ENCODE measurements around the gene PIR.

The PIR gene

DNA sequence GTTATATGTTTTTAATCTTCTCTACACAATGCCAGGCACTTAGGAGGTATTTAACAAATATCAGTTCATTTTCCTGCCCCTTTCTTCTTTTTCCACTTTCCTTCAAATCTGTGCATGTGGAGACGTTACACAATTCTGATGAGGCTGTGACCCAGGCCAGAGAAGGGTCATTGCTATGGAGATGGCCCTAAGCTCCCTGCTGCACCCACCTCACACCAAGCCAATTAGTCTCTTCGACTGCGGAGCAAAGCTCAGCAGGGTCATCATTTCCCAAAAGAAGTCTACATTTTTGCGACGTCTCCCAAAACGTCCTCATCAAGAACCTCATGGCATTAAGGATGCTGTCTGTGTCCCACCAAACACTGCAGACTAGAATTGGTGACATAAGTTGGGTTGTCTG is 80.0 kb downstream of the PIR start:
- DNase-seq, result no peak

DNA sequence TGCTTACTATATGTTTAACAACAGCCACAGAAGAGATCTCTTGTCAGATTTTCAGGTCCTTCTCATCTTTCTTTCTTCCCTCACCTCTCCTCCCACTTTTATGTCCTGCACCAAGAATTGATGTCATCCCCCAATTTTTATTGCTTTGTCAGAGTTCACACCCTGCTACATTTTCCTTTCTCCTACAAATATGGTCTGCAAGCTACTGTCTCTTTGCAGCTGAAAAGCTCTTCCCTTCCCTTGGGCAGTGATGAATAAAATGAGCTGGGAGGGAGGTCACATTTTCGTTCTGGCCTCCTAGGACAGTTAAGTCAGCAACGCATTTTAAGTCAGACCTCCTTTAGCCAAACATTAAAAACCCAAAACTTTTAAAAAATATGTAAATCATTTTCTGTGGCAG is 82.2 kb downstream of the PIR start:
- DNase-seq, result no peak

DNA sequence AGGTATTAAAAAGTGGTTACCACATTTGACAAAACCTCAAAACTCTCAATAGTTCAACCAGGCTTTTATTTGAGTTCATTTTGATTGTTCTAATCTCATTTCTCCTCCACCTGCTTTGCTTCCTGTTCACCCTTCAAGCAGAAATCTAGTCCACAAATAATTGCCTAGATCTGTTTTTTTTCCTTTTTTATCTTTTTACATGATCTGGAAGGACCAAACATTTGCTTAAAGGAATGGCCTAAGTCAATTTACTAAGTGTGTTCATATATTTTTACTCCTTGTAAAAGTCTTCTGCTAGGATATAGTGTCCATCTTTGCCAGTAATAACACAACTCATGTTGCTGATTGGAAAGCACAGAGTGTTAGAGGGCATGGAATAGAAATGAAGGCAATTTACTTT is 82.7 kb downstream of the PIR start:
- no peak for DNase-seq

DNA sequence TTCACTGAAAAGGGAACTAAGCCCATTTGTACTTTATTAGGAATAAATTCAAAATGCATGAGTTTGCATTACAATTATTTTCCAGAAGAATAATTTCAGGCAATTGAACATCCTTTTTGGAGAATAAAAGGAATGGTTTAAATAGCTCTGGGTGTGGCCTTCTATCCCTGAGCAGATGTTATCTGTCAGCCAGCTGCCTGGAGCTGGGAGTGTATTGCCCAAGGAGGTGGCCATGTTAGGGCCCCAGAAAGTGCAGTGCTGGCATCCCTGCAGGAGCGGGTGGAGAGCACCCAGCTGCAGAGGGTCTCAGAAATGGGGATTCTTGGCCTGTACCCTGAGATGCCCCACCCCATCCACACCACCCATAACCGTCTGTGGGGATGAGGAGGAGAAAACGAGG is 87.3 kb downstream of the PIR start:
- DNase-seq, result no peak

DNA sequence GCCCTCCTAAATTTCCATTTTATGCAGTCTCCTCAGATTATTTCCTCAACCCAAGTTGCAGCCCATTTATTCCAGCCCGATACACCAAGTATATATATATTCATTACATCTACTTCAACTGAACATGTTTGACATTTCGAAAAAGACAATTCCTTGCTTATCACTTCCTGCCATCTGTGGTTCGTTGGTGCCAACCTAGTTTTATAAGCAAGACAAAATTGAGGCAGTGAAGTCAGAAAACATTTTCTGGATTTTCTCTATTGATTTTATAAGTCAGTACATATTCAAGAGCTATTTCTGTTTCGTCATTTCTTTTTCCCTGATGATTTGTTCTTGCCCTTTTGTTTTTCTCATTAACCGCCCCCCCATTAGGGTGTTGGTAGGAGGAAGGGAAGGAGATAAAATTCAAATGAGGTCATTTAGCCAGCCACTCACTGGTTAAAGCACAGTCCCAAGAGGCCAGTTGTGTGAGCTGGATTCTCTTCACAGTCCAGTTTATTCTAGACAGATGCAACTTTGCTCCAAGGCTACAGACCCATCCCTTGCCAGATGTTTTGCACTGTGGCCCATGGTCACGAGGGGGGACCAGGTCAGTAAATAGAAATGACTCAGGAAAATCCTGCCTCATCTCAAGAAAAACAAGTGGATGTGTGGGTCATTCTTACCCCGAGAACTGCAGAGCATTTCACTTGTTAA is 88.6 kb downstream of the PIR start:
- no peak for DNase-seq

DNA sequence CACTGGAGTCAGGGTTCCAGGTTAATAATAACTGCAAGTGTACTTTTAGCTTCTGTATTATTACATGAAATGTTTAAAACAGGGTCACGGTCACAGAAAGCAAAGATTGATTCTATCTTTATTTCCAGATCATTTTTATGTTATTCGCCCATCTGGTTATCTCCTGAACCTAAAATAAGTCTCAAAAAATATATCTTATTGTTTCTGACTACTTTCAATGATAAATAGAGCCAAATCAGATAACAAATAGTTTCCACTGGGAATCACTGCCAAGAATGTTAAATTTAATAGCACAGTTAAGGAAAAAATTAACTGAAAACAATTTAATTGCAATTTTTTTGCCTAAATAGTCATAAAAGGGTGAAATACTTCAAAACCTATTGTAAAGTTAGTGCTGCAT is 91.8 kb downstream of the PIR start:
- no peak for DNase-seq

DNA sequence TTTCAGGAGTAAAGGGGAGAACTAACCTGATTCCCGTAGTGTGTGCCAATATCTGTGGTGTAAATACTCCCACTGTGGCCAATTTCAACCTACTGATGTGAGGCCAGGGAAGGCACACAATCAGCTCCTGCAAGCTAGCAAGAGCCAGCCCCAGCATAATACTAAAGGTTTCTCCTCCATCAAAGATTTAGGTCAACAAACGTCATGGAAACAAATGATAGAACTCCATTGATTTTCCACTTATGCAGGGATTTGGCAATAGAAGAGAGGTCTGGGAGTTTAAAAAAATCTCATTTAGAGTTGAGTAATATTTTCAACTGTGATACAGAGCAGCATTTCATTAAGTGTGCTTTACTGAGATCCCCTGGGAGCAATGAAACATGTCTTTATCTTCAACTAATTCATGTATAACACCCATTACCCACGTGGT is 93.2 kb downstream of the PIR start:
- no peak for DNase-seq

DNA sequence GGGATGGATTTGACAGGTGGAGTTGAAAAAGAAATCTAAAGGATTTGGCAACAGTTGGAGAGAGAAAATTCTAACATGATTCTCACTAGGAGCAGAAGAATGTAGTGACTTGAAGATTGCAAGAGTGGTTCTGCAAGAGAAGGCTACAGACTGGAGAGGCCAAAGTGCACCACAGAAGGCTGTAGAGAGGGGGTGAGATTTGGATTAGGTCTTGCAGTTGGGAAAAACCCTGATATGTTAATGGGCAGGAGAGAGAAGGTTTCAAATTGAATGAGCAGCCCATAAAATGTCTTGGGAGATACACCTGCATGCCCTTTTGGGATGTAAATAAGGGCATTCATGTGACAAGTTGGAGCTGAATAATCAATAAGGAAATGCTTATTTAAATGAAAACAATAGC is 94.3 kb downstream of the PIR start:
- no peak for DNase-seq

DNA sequence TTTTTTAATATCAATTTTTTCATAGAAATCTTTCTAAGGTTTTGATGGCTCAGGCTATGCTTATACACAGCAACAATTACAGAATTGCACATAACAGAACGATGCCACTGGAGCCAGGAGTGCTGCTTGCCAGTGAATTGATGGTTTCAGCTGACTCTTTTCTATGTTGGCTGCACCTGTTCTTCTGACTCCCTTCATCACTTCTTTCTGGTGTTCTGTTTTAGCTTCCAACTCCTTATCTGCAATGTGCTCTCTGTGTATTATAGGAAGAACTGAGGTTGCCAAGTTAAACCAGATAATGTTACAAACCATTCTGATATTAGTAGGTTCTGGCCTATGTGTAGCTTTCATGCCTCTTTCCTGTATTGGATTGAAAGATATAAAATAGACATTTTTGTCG is 97.3 kb downstream of the PIR start:
- no peak for DNase-seq

DNA sequence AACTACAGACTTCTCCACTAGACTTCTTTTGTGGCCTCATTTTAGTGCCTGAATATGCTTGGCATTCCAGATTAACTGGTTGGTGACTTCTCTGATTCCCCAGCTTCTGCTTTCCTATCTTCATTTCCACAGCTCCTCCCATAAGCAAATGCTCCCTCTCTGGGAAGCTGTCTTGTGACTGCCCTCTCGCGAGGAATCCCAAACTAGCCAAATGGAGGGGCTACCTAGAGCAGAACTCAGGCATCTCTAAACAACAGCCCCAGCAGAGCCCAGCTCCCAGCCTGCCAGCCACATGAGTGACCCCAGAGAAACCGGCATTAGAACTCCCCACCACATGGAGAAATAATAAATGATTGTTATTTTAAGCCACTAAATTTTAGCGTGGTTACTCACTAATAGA is 101.3 kb downstream of the PIR start:
- DNase-seq, result no peak

DNA sequence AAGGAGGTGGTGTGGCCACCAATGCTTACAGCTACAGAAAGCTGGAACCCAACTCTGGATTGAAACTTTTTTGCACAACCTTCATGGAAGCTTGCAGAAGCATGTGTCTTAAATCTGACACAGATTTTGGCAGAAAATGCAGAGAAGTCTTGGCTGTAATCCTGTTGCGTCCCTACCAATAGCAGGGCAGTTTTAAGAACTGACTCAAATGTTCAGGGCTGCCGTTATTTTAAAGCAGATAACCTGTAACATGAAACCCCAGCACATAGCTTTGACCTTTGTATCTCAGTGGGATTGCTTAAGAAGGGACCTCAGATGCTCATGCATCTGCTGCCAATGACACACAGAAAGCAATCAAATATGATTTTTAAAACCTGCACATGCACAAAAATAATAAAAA is 108.8 kb downstream of the PIR start, which contains the start of gene VEGFD:
TSS of gene VEGFD (minus strand) at position 110 of the 400 bp plus-strand sequence. CDS start 467 bp downstream, outside the sequence.
- no peak for DNase-seq

DNA sequence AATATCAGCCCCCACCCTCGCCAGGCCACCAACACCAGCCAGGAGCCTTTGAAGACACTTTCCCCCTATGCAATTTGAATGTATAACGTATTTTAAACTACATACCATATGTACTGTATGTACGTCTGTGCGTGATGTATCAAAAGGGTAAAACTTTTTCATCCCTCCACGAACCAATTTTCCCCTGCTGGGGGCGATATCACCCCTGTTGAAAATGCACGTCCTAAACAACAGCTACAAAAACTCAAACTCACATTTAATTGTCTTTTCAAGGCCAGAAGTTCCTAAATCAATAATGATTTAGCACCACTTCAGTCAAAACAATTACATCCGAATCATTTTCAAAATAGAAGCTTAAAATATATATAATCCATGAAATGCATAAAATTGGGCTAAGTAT is 110.3 kb downstream of the PIR start:
- DNase-seq, result no peak

DNA sequence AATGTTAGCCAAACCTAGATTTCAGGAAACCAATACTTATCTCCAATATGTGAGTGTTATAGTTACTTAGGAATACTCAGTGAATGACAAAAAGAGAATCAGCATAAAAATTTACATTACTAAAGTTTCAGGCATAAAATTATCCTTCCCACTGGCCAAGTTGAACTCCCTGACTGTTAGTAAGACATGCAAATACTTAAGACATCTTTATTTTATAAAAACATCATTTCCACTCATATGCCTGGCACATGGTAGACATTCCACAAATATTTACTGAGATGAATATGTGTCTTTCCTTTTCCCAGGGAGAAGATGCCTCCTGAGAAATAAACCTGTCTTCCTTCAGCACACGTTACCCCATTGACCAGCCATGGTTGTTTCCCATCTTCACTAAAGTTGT is 116.2 kb downstream of the PIR start:
- DNase-seq, result no peak

DNA sequence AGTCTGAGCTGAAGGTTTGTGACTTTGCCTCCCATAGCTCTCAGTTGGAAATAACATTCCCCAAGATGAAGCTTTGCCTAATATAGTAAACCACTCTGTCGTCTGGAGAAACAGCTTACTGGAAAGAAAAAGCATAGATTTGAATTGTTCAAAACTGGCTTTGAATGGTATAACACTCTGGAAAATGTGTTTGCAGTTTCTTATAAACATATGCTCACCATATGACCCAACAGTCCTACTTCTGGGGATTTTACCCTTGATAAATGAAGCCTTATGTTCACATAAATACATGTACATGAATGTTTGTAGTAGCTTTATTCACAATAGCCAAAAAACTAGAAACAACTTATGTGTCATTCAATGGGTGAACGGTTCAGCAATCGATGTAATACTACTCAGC is 119.2 kb downstream of the PIR start:
- no peak for DNase-seq

DNA sequence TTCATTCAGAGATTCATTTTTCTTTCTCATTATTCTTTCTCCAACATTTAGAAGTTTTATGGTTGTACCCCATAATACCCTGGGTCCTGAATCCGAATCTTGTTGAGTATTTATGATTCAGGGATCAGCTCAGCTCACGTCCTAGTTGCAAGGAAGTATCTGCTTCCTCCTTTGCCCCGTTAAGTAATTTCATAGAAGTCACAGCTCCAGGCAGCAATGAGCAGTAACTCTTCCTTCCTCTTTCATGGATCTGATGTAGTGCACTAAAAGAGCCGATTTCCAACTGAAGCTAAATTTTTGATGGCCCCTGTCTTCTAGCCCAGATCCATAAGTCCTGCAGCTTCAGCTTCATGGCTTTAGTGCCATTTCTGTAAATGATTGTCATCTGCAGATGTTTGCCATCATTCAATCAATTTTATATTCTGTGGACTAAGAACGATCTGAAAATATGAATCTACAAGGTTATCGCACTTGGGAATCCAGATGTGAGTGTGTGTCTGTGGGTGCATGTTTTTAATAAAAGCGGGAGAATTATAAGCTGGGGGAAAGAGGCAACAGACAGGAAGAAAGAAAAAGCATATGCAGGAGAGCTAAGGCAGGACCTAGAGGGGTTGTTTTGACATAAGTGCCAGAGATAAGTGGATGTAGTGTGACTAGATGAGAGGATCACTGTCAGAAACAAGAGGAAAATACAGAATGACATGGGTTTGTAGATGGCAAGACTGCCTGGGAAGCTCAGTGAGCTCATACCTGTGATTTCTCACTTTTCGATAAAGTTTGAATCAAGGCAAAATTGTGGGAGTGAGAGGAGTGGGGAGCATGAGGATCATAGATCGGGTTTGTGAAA is 126.4 kb downstream of the PIR start:
- DNase-seq, result no peak

DNA sequence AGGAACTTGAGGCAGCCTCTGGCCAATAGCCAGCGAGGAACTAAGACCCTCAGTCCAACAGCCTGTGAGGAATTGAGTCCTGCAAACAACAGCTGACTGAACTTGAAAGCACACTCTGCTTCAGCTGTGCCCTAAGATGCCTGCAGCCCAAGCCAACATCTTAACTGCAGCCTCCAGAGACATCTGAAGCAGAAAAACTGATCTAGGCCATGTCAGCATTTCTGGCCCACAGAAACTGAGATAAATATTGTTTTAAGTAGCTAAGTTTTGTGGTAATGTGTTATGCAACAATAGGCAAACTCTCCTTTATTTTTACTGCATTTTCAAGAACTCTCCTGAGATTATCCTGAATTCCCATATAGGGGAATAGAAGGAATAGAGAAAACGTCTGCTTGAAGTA is 133.4 kb downstream of the PIR start:
- DNase-seq, result no peak

DNA sequence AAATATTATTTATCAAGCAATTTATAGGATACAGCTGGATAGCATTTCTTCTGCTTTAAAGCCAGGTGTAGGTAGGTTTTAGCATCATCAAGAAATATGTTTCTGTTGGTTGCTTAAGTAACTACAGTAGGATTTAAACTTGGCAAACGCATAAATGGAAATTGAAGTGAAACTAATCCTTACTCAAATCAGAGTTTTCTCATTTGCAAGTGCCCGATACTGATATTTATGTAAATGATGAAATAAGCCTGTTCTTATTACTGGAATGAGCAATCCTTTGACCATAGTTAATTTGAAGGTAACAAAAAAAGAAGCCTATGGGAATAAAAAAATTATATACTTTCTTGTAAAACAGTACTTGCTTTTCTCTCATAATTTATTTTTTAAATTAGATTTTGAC is 134.6 kb downstream of the PIR start:
- no peak for DNase-seq

DNA sequence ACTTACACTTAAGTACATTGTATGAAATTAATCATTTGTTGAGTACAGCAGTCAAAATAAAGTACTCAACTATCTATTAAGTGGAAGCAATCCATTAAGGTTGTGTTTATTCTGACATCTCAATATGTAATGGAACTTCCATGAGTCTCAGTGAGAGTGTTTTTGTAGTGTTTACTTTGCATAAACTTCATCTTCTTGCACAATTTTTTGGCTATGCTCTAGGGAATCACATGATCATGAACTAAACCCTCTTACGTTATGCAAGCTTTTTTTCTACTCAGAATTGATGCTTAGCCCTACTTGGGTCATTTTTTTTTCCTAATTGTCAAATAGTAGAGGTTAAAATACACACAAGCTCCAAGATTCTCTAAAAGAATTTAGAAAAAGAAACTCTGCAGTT is 136.7 kb downstream of the PIR start:
- no peak for DNase-seq

DNA sequence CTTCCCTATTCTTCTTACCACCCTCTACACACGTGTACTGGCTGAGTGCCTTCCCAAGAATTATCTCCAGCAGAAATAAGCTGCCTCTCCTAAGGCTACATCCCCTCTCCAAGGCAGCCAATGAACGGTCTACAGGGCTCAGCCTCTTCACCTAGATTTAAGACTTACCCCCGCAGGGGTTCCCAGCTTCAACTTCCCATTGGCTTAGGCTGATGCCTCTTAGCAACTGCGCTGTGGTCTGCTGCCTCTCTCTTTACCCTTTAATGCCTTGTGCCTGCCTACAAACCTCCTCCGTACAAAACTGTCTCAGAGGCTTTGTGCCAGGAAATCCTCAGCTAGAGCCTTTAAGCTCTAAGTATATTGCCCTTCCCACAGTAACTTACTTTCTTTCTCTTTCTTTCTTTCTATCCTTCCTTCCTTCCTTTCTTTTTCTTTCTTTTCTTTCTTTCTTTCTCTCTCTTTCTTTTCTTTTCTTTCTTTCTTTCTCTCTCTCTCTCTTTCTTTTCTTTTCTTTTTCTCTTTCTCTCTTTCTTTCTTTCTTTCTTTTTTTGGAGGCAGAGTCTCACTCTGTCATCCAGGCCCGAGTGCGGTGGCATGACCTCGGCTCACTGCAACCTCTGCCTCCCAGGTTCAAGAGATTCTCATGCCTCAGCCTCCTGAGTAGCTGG is 142.7 kb downstream of the PIR start:
- DNase-seq, result no peak

DNA sequence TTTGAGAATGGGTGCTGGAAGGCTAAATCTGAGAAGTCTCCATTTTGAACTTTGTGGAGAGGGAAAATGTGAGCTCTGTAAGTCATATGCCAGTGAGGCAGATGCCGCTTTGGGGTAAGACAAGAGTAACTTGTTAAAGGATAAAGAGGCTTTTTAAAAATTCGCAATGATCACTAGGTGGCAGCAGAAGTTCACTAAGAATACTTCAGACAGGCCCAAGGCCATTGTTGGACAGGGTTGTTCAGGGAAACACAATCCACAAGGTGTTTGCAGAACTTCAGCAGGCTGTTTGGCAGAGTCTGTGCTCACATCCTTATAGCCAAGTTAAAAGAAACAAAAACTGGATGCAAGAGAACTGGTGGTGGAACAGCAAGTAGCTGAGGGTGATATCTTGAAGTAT is 144.1 kb downstream of the PIR start:
- DNase-seq, result no peak

DNA sequence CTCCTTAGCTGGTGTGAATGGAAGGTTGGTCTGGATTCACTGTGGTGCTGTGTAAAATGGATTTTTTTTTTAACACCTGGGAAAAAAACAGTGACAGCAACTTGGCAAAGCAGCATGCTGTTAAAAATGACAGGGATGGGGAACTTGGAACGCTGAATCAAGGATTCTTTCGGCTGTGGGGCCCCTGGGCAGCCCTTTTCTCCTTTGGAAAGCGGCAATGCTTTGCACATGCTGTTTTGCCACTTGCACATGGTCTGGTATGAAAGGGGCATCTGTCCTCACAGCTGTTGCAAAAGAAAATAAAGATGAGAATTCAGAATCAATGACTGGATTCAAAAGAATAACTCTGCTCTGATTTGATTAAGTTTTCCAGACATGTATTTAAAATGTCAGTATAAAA is 147.2 kb downstream of the PIR start:
- DNase-seq, result no peak

DNA sequence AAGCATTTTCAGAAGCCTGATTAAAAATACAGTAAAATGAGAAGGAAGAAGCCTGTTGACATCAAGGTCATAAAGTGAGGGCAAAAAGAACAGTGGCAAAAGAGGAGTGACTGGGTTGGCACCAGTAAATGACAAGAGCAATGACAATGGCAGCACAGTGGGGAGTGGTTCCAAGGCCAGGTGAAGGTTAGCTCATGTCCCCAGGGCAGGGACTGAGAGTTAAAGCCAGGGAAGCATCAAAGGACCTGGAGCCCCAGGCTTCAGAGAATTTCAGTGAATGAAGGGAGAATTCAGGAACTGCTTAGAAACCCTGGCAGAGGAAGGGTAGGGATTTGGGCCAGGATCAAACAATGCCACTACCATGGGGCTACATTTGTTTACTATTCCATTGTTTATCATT is 149.0 kb downstream of the PIR start:
- no peak for DNase-seq

DNA sequence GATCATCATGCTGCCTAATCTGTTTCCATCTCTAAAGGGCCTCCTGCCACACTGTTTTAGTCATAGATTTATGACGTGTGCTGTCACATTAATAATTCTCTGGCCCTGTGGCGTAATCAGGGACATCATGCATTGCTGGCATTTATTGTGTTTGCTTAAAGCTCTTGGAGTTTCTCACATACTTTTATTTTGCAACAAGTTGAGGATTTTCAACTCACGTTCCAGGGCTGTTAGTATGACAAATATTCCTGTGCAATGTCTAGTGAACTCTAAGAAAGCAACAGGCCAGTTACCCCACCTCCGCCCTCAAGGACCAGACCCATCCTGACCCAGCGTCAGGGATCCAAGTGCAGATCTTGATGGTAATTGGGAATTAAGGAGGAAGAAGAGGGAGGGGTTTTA is 150.1 kb downstream of the PIR start:
- no peak for DNase-seq

DNA sequence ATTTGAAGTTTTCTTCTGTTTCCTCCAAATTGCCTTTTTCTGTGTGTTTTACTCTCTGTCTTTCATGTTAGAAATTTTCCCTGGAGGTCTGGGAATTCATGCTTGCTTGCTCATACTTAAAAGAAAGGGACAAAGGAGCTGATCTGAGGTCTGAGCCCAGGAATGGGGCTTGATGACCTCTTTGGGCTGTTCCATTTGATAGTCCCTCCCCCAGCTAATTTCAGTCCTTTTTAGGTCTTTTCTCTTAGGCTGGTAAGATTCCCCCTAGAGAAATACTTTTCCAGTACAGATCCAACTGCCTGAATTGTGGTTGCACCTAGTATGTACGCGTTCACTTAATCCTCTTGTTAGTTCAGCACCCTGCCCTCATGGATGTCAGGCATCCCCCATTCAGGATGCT is 152.3 kb downstream of the PIR start:
- no peak for DNase-seq
